GM19463 (cell line): ENCODE results near the gene FSD1.
"Not testable (repeated sequence)": the region's sequence is repeated elsewhere in the genome, so short reads cannot be mapped to it uniquely, and the experiment has no call there.

Experiments
- ATAC-seq: cut with Tn5 transposase; IDR thresholded peaks from one replicate; pipeline ENCODE4 v1.9.1; 2021; ENCODE audit warnings: mild to moderate bottlenecking, moderate library complexity; ENCODE audit not compliant: unreplicated experiment

Gene FSD1

GRCh38 chr19:4313847-4314490 lies 9.6 kb downstream of the FSD1 start:
- no peak for ATAC-seq

- no peak for ATAC-seq
Observed at GRCh38 chr19:4316956-4317355, 12.6 kb downstream of the FSD1 start.

- ATAC-seq = no peak
Observed at GRCh38 chr19:4318460-4318859, 14.1 kb downstream of the FSD1 start.

- no peak for ATAC-seq
Observed at GRCh38 chr19:4319067-4319718, 14.8 kb downstream of the FSD1 start.

- no peak for ATAC-seq
Observed at GRCh38 chr19:4320419-4320818, 16.0 kb downstream of the FSD1 start.

- no peak for ATAC-seq
Observed at GRCh38 chr19:4322942-4323665, 18.7 kb downstream of the FSD1 start.

GRCh38 chr19:4323692-4324091 lies 19.3 kb downstream of the FSD1 start:
- no peak for ATAC-seq

GRCh38 chr19:4324228-4324627 lies 19.8 kb downstream of the FSD1 start:
- no peak for ATAC-seq

GRCh38 chr19:4326215-4326836 lies 21.9 kb downstream of the FSD1 start:
- ATAC-seq = no peak

- ATAC-seq = no peak
Observed at GRCh38 chr19:4326837-4327251, 22.4 kb downstream of the FSD1 start.

- no peak for ATAC-seq
Observed at GRCh38 chr19:4327252-4327876, 23.0 kb downstream of the FSD1 start.

GRCh38 chr19:4327877-4328242 lies 23.5 kb downstream of the FSD1 start:
- ATAC-seq = no peak

- peak; percentile 82 for ATAC-seq
Observed at GRCh38 chr19:4328243-4328990, 24.0 kb downstream of the FSD1 start.

- not testable (repeated sequence) for ATAC-seq
Observed at GRCh38 chr19:4328991-4329681, 24.7 kb downstream of the FSD1 start.

- no peak for ATAC-seq
Observed at GRCh38 chr19:4329858-4330257, 25.5 kb downstream of the FSD1 start.

- ATAC-seq = no peak
Observed at GRCh38 chr19:4334929-4335570, 30.7 kb downstream of the FSD1 start.

GRCh38 chr19:4337906-4338440 lies 33.6 kb downstream of the FSD1 start:
- ATAC-seq = no peak

- no peak for ATAC-seq
Observed at GRCh38 chr19:4338441-4339355, 34.3 kb downstream of the FSD1 start, which contains the start of gene STAP2. Gene STAP2, minus strand, starts transcription at chr19:4338827. Its CDS starts 74 bp downstream, at chr19:4338753.
